Measurements from ENCODE around the gene IGF2BP2. TPM values are rescaled to one million over a fixed set of nuclear protein-coding genes. Genes with fewer than 3 reads are reported as not detected.

Gene IGF2BP2
- total and polyA plus RNA-seq, 9 of the 15 experiments (the other 6 are each of a cell fraction or from before 2014, with no cell fraction given): 3.2 to 59.6 (median 30.5) TPM

GRCh38 chr3:185825006-185825638, at the start of gene IGF2BP2 (continued):
- TF ChIP-seq CGGBP1 (CRISPR knock-in tag; IDR thresholded peaks at IDR 0.05) (no peak), SMAD4 (CRISPR knock-in tag; conservative IDR thresholded peaks at IDR 0.05) (no peak), RBFOX2 (IDR thresholded peaks at IDR 0.05; ENCODE audit: low read depth, low read length) (peak; percentile 69), CREBBP (IDR thresholded peaks at IDR 0.05; ENCODE audit: low read depth, low read length) (no peak), THAP12 (CRISPR knock-in tag; IDR thresholded peaks at IDR 0.05) (peak; percentile 61), NUFIP1 (IDR thresholded peaks at IDR 0.05; ENCODE audit: partially characterized antibody) (no peak), ZNF395 (CRISPR knock-in tag; IDR thresholded peaks at IDR 0.05) (no peak), YY1 (IDR thresholded peaks at IDR 0.05; ENCODE audit: borderline replicate concordance in 1 of 3, control insufficient read depth in 1 of 3, extremely low read depth in 1 of 3, insufficient read depth in 3 of 3, insufficient read length in 1 of 3, insufficient replicate concordance in 2 of 3, low read depth in 1 of 3, low read length in 2 of 3) (peak in 2 of 3 experiments; percentile 49 to 50), GATA2 (CRISPR knock-in tag; IDR thresholded peaks at IDR 0.05) (no peak), ARID4B (CRISPR knock-in tag; IDR thresholded peaks at IDR 0.05) (no peak; the same call in 1 of the 2 replicates), NBN (IDR thresholded peaks at IDR 0.05; ENCODE audit: low read depth) (no peak), ZZZ3 (IDR thresholded peaks at IDR 0.05) (no peak), MITF (IDR thresholded peaks at IDR 0.05) (no peak), RFX1 (IDR thresholded peaks at IDR 0.05) (no peak), FOSL1 (tag; conservative IDR thresholded peaks at IDR 0.05) (peak; percentile 32; the same call in 1 of the 2 replicates)
